ENCODE data around the gene B9D1.

B9D1 gene

DNA sequence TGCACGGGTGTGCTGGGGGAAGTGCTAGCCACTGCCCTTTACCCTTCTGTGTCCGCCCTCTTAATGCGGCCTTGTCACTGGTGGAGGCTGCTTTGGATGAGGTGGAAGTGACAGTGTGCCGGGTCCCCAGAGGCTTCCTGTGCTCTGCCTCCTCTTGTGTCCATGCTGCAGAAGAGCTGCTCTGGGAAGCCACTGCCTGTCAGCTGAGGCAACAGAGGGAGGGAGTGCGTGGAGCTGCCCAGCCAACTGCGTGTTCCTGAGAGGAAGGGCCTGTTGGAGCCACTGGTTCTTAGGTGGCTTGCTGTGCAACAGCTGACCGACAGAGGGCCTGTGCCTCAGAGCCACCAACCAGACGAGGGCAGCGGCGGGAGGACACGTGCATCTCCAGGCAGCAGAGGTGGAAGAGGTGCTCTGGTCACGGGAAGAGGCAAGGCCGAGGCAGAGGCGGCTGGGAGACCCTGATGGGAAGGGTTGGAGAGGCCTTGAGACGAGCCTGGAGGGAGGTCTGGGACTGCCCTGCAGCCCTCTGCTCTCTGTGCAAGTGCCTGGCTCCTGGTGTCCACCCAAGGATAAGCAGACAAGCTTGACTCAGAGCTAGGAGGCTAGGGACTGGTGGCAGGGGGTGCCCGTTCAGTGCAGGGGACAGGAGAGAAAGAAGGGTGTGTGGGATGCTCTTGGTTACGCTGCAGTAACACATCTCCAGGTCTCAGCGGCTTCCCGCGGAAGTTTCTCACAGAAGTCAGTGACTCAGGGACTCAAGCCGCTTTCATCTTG lies 25.4 kb downstream of the B9D1 start:
- no peaks in the 10 kb centered on the region for H3K9me3 Mint-ChIP-seq
- H3K27me3 Mint-ChIP-seq = peaks cover 75% of the 10 kb centered on the region
- CTCF ChIA-PET = interaction anchor here (0.9 to 2.4 kb wide), 4 partner anchors 8 to 31 kb away, joined by 3 to 8 read pairs (median 6); no protein-coding TSS in a partner anchor
- H3K27ac Mint-ChIP-seq = no peak overlapping the region
- H3K36me3 Mint-ChIP-seq = no peaks in the 10 kb centered on the region
- no peak overlapping the region for H3K4me3 Mint-ChIP-seq
- DNase-seq = no peak
- H3K4me1 Mint-ChIP-seq = no peaks in the 10 kb centered on the region

DNA sequence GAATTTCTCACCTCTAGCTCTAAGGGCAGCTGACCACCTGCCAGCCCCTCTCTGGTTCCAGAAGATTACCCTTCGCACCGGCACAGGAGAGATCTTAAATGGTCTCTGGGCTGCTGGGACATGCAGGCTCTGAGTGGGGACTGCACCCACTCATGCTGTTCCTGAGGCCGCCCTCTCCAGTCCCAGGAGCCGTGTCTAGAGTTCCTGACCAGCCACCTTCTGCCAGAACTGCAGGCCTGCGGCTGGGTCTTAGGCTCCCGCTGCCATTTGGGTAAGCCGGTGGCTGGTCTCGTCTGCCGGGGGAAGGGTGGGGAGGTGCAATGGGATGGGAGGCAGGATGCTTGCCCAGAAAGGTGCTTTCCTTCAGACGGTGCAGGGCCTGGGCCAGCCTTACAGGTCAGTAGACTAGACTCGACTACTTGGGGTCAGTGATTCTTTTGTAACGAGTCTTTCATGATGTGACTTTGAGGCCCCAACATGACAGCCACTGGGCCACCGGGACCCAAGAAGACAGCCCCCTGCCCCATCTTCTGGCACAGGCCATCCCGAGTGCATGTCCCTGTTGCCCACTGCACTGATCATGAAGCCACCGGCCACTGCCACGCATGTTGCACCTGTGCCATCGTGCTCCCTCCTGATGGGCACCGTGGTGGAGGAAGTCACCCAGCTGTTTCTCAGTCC lies 26.4 kb downstream of the B9D1 start:
- no peak overlapping the region for H3K27ac Mint-ChIP-seq
- no peaks in the 10 kb centered on the region for H3K4me1 Mint-ChIP-seq
- no peak overlapping the region for H3K4me3 Mint-ChIP-seq
- CTCF ChIA-PET = no interaction called here
- peaks cover 65% of the 10 kb centered on the region for H3K27me3 Mint-ChIP-seq
- no peaks in the 10 kb centered on the region for H3K36me3 Mint-ChIP-seq
- no peak for DNase-seq
- H3K9me3 Mint-ChIP-seq = no peaks in the 10 kb centered on the region

DNA sequence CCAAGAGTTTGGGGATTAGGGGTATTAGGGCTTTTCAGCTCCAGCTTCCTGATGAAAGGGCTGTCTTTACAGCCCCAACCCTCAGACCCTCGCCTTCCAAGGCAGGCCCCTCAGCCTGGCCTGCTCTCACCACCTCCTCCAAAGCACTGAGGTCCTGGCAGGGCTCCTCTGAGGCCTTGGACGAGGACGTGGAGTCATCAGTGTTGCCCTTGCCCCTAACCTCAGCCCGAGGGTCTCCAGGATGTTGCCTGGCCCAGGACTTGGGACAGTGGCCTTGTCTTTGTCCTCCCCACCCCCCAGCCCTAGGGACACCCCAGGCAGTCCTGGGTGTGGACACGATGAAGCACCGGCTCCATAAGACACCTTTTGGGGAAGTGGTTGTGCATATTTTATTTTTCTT lies 28.2 kb downstream of the B9D1 start:
- H3K9me3 Mint-ChIP-seq = no peaks in the 10 kb centered on the region
- peaks cover 75% of the 10 kb centered on the region for H3K27me3 Mint-ChIP-seq
- CTCF ChIA-PET = no interaction called here
- H3K36me3 Mint-ChIP-seq = no peaks in the 10 kb centered on the region
- no peaks in the 10 kb centered on the region for H3K4me1 Mint-ChIP-seq
- no peak overlapping the region for H3K4me3 Mint-ChIP-seq
- DNase-seq = no peak
- H3K27ac Mint-ChIP-seq = no peak overlapping the region

DNA sequence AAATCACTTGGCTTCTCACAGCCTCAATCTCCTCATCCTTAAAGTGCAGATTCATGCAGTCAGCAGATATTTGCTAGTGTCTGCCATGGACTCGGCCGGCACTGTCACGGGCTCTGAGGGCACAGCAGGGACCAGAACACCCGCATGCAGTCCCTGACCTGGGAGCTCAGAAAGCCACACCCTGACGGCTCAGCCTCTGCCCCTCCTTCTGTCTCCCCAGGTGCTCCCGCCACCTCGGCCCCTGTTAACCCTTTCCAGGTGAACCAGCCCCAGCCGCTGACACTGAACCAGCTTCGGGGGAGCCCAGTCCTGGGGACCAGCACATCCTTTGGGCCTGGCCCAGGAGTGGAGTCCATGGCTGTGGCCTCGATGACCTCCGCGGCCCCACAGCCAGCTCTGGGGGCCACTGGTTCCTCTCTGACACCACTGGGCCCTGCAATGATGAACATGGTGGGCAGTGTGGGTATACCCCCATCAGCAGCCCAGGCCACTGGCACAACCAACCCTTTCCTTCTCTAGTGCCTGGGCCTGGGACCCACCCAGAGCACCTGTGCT lies 28.7 kb downstream of the B9D1 start:
- no peaks in the 10 kb centered on the region for H3K9me3 Mint-ChIP-seq
- H3K27ac Mint-ChIP-seq = no peak overlapping the region
- no peaks in the 10 kb centered on the region for H3K4me1 Mint-ChIP-seq
- peaks cover 76% of the 10 kb centered on the region for H3K27me3 Mint-ChIP-seq
- DNase-seq = no peak
- no peak overlapping the region for H3K4me3 Mint-ChIP-seq
- H3K36me3 Mint-ChIP-seq = no peaks in the 10 kb centered on the region
- CTCF ChIA-PET = no interaction called here

DNA sequence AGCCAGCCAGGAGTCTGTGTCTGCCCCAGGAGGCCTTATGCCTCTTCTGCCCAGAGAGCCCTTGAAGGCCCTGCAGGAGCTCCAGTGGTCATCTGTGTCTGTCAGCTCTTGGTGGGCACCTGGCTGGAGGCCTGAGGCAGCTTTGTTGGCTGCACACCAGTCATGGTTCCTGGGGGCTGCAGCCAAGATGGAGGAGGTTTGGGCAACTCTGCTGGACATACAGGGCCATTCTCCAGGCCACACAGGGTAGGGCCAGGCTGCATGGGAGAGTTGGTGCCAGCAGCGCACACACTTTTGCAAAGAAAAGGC lies 29.4 kb downstream of the B9D1 start:
- no peak for DNase-seq
- no peak overlapping the region for H3K27ac Mint-ChIP-seq
- H3K4me3 Mint-ChIP-seq = no peak overlapping the region
- CTCF ChIA-PET = no interaction called here
- H3K36me3 Mint-ChIP-seq = no peaks in the 10 kb centered on the region
- H3K27me3 Mint-ChIP-seq = peaks cover 76% of the 10 kb centered on the region
- H3K9me3 Mint-ChIP-seq = no peaks in the 10 kb centered on the region
- no peaks in the 10 kb centered on the region for H3K4me1 Mint-ChIP-seq

DNA sequence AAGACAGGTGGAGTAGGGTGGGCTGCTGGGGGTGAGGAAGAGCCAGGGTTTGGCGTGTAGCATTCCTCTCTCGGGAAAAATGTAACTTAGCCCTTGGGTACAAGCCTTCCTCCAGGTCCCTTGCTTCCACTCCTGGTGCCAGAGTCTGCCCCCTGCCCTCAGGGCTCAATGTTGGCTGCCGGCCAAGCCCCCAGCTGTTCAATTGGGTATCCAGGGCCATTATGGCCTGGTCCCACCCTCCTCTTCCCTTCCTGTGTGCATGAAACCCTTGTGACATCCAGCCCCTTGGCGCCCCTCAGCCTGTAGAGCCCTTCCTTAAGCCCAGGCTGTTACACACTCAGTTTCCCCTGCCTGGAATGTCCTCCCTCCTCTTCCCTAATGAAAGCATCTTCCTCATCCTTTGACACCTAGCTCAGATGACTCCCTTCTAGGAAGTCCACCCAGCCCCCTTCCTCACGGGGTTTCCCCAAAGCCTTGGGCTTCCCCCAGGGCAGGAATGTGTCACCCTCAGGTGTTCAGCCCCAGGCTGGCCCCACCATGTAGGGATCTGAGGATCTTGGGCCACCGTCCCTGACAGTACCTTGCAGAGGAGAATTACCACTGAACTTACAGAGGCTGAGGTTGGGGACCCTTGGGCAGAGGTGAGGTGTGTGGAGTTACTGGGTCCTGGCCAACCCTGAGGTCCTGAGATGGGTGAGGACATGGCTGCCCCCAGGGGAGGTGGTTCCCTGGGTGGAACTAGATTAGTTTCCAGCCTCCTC lies 30.0 kb downstream of the B9D1 start:
- no peak overlapping the region for H3K4me3 Mint-ChIP-seq
- H3K4me1 Mint-ChIP-seq = no peaks in the 10 kb centered on the region
- no peaks in the 10 kb centered on the region for H3K36me3 Mint-ChIP-seq
- peaks cover 71% of the 10 kb centered on the region for H3K27me3 Mint-ChIP-seq
- DNase-seq = no peak
- CTCF ChIA-PET = interaction anchor here (0.5 kb wide), 1 partner anchor 26 kb away, joined by 3 read pairs; no protein-coding TSS in a partner anchor
- no peaks in the 10 kb centered on the region for H3K9me3 Mint-ChIP-seq
- no peak overlapping the region for H3K27ac Mint-ChIP-seq

DNA sequence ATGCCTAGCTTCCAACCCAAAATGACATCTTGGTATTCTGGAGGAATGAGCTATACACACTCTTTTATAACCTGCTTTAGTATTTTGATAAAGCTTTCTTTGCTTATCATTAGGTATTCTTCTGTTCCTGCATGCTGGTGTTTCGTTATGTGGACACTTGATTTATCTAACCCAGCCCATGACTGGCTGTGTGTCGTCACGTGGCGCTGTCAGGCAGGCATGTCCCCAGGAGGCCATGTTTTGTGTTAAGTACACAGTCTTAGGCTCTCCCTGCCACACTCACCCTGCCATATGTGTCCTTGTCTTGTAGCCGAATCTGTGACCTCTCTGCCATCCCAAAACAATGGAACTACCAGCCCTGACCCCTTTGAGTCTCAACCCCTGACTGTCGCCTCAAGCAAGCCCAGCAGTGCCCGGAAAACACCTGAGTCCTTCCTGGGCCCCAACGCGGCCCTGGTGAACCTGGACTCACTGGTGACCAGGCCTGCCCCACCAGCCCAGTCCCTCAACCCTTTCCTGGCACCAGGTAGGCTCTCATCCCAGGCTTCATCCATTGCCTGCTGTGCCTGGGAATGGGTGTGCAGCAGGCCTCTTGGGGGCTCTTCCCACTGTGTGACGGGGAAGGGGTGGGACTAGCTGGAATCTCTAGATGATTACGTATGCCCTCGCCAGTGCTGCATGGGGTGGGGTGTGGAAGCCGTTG lies 30.8 kb downstream of the B9D1 start:
- CTCF ChIA-PET = interaction anchor here (0.5 kb wide), 1 partner anchor 25 kb away, joined by 3 read pairs; no protein-coding TSS in a partner anchor
- no peak overlapping the region for H3K27ac Mint-ChIP-seq
- no peaks in the 10 kb centered on the region for H3K4me1 Mint-ChIP-seq
- no peak overlapping the region for H3K4me3 Mint-ChIP-seq
- peaks cover 64% of the 10 kb centered on the region for H3K27me3 Mint-ChIP-seq
- no peak for DNase-seq
- H3K9me3 Mint-ChIP-seq = no peaks in the 10 kb centered on the region
- H3K36me3 Mint-ChIP-seq = no peaks in the 10 kb centered on the region

DNA sequence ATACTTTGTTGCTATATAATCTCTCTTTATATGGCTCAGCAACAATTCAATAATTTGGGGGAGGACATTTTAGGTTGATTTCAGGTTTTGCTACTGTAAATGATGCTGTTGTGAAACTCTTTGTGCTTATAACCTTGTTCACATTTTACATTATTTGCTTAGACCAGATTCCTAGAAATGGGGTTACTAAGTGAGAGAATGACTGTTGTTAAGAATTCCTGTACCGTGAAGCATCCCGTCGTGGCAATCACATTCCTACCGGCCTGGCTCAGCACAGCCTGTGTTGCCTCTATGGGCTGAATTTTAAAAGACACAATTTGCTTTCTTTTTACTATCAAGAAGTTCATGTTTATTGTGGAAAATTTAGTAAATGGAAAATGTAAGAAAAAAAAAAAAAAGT lies 31.4 kb downstream of the B9D1 start:
- no peak overlapping the region for H3K4me3 Mint-ChIP-seq
- no peaks in the 10 kb centered on the region for H3K9me3 Mint-ChIP-seq
- CTCF ChIA-PET = no interaction called here
- H3K4me1 Mint-ChIP-seq = no peaks in the 10 kb centered on the region
- no peak for DNase-seq
- peaks cover 63% of the 10 kb centered on the region for H3K27me3 Mint-ChIP-seq
- H3K27ac Mint-ChIP-seq = no peak overlapping the region
- no peaks in the 10 kb centered on the region for H3K36me3 Mint-ChIP-seq

DNA sequence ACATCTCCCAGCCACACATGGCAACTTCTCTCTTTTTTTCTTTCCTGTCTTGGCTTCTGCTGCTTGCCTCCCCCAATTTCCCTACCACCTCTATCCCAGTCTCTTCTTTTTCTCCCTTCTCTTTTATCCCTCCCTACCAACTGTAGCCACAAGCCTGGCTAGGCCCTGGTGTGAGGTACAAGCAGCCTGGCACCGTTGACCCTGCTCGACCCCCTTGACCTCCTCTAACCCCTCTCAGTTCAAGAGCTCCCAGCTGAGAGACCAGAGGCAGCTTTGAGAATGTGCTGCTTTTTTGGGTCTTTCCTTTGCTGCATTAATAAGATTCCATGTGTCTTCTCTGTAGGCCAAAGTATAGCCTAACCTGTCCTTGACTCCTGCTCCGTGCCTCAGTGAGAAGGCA lies 32.3 kb downstream of the B9D1 start:
- CTCF ChIA-PET = interaction anchor here (1.1 kb wide), 1 partner anchor 8 kb away, joined by 7 read pairs; no protein-coding TSS in a partner anchor
- no peak overlapping the region for H3K4me3 Mint-ChIP-seq
- H3K9me3 Mint-ChIP-seq = peaks cover 2% of the 10 kb centered on the region
- DNase-seq = no peak
- no peaks in the 10 kb centered on the region for H3K36me3 Mint-ChIP-seq
- no peaks in the 10 kb centered on the region for H3K4me1 Mint-ChIP-seq
- peaks cover 54% of the 10 kb centered on the region for H3K27me3 Mint-ChIP-seq
- no peak overlapping the region for H3K27ac Mint-ChIP-seq

DNA sequence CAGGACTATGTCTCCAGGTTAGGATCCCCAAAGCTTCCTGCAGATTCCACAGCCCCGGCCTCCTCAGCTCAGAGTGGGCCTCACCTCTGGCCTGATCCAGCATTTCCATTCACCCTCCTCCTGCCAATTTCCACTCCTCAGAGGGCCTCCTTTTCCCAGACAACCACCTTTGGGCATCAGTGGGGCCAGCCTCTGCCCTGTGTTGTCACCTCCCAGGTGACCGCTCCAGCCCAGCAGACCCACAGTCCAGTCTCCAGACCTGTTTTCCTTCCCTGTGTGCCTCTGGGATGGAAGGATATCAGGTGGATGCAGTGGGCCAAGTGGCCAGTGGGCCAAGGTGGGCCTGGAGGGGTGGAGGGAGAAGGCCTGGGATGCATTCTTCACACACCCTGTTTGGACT lies 32.7 kb downstream of the B9D1 start:
- Mint-ChIP-seq H3K27ac (no peak overlapping the region), H3K27me3 (peaks cover 54% of the 10 kb centered on the region), H3K9me3 (peaks cover 2% of the 10 kb centered on the region), H3K4me3 (no peak overlapping the region), H3K4me1 (no peaks in the 10 kb centered on the region), H3K36me3 (no peaks in the 10 kb centered on the region)
- no peak for DNase-seq
- CTCF ChIA-PET = interaction anchor here (1.1 kb wide), 1 partner anchor 9 kb away, joined by 7 read pairs; no protein-coding TSS in a partner anchor

DNA sequence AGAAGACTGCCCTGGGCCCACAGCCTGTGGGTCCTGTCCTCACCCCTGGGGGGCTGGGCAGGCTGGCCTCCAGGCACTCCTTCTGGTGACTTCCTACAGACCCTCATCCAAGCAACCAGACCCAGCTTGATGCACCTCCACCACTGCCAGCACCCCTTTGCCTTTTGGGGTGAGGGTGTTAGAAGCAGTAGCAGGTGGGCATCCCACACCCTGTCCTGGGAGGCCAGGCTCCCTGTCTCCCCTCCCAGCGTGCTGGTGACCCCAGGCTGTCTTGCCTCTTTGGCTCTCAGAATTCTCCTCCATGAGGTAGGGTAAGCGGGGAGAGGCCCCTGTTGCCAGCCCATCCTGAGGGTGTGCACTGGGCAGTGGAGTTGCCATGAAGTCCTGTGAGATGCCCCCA lies 33.4 kb downstream of the B9D1 start:
- Mint-ChIP-seq H3K4me1 (no peaks in the 10 kb centered on the region), H3K4me3 (no peak overlapping the region), H3K36me3 (no peaks in the 10 kb centered on the region), H3K27me3 (peaks cover 50% of the 10 kb centered on the region), H3K9me3 (peaks cover 2% of the 10 kb centered on the region), H3K27ac (no peak overlapping the region)
- no peak for DNase-seq
- CTCF ChIA-PET = interaction anchor here (1.1 kb wide), 1 partner anchor 9 kb away, joined by 7 read pairs; no protein-coding TSS in a partner anchor

DNA sequence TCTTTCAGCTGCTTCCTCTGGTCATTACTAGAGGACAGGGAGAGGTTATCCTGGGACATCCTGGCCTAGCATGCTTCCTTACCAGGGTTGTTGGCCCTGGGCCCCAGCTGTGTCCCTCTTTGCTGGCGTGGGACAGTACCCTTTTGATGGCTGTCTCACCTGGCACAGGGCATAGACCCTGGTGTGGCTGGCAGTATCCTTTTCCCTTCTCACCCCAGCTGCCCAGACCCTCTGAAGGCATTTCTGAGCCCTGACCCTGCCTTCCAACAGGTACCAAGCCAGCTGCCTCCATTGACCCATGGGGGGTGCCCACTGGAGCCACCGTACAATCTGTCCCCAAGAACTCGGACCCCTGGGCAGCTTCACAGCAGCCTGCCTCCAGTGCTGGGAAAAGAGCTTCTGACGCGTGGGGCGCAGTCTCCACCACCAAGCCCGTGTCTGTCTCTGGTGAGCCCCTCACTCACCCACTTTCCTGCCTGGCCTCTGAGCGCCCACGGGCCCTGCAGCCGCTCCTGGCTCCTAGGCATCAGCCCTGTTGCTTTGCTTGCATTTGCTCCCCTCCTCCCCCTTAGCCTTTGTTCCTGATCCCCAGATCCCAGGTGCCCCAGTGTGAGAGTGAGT lies 34.0 kb downstream of the B9D1 start:
- CTCF ChIA-PET = no interaction called here
- Mint-ChIP-seq H3K36me3 (no peaks in the 10 kb centered on the region), H3K4me3 (no peak overlapping the region), H3K27me3 (peaks cover 47% of the 10 kb centered on the region), H3K9me3 (peaks cover 2% of the 10 kb centered on the region), H3K4me1 (no peaks in the 10 kb centered on the region), H3K27ac (no peak overlapping the region)
- DNase-seq = no peak

DNA sequence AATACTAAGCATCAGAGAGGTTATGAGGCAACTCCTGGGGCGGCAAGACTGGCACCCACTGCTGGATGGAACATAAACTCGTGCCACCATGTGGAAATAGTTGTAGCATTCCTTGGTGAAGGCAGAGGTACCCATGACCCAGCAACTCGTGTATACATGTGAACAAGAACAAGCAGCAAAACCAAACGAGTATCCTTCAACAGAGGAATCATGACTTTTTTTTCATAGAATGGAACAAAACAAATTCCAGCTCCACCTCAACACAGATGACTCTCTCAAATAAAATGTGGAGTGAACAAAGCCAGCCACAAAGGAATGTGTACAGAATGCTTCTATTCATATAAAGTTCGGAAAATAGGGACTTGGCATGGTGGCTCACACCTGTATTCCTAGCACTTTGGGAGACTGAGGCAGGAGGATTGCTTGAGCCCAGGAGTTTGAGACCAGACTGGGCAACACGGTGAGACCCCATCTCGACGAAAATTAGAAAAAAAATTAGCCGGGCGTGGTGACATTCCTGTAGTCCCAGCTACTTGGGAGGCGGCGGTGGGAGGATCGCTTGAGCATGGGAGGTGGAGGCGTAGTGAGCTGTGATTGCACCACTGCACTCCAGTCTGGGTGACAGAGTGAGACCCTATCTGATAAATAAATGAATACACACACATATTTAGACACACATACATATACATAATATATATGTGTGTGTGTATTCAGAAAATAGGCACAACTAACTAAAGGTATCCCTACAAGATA lies 35.3 kb downstream of the B9D1 start:
- no peak overlapping the region for H3K27ac Mint-ChIP-seq
- CTCF ChIA-PET = no interaction called here
- H3K27me3 Mint-ChIP-seq = peaks cover 47% of the 10 kb centered on the region
- H3K4me3 Mint-ChIP-seq = no peak overlapping the region
- no peaks in the 10 kb centered on the region for H3K36me3 Mint-ChIP-seq
- peaks cover 2% of the 10 kb centered on the region for H3K9me3 Mint-ChIP-seq
- DNase-seq = no peak
- no peaks in the 10 kb centered on the region for H3K4me1 Mint-ChIP-seq

All from activated naive CD4-positive, alpha-beta T cell treated with anti-CD3 and anti-CD28 coated beads, Interleukin-2, amount 10 ng/mL, durations not matched to agents 7 days and 5 days (primary cell).